Erythroblast (primary cell): ENCODE data around the gene BCL2L11.

Experiments
- DNase-seq, 2 experiments: peaks; one replicate each; lab custom pipeline; 2025; lab: John Stamatoyannopoulos, UW
- GATA1 ChIP-seq: IDR thresholded peaks from 2 replicates; pipeline ENCODE4 v1.6.1; 2011; ENCODE audit warnings: low read depth, mild to moderate bottlenecking, control low read depth, low read length, moderate library complexity
- POLR2A ChIP-seq: IDR thresholded peaks from 2 replicates; pipeline ENCODE4 v1.6.1; 2011; ENCODE audit warnings: mild to moderate bottlenecking, low read length

Gene BCL2L11

DNA sequence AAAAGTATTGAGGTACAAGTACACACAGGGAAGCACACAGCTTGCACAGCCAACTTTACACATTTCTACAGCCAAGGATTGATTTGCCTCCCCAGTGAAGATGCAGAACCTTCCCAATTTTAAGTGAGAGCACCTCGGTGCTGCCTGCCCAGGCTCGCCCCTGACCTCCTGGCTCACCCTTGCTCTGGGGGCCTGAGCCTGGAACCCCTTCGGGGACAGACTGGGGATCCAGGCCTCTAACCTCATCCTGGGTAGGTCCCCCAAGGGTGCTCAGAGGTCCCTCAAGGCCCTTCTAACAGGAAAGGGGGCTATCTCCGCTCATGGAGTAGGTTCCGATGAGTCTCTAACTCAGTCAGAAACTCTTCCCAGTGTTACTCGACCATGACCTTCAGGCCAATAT is 53.1 kb downstream of the BCL2L11 start:
- DNase-seq: no peak
- no peak for TF ChIP-seq POLR2A
- no peak for TF ChIP-seq GATA1

- DNase-seq: no peak
- TF ChIP-seq POLR2A: no peak
- TF ChIP-seq GATA1: no peak
Observed at GRCh38 chr2:111175615-111176014, 54.9 kb downstream of the BCL2L11 start.

DNA sequence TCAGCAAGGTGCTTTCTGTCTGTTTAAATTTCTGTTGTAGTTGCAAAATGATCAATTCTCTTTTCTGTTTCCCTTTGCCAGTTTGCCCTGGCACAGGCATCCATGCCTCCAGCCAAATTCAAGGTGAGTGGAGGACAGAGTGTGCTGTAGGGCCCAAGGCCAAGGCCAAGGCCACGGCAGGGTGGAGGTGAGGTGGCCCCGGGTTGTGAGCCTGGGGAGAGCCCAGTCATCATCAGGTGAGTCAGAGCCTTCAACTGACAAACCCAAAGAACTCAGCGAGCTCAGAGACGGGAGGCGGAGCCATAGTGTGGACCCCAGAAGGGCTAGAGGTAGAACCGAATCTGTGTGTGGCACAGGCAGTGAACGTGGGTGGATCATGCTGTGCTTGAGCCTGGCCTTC is 55.7 kb downstream of the BCL2L11 start:
- no peak for DNase-seq
- no peak for TF ChIP-seq GATA1
- TF ChIP-seq POLR2A: no peak

DNA sequence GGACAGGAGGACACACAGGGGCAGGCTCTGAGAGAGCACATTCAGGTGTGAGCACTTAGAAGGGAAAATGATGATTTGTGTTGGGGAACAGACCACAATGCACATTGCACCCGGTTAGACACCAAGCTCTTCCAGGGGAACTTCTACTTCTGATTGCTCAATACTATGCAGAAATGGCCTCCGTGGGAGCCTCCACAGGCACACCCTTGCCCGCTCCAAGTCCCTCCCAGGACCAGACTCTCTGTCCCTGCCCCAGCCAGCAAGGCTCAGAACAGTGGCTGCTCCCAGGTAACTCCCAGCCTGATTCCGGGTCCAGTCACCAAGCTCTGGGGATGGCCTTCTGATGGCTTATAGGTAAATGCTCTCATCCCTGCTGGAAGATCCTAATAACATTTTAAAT is 56.2 kb downstream of the BCL2L11 start:
- TF ChIP-seq GATA1 (no peak), POLR2A (no peak)
- no peak for DNase-seq

GRCh38 chr2:111178296-111178695 is 57.6 kb downstream of the BCL2L11 start:
- TF ChIP-seq POLR2A: no peak
- no peak for DNase-seq

- no peak for DNase-seq
Observed at GRCh38 chr2:111178730-111179405, 58.2 kb downstream of the BCL2L11 start.

GRCh38 chr2:111182121-111182520 is 61.4 kb downstream of the BCL2L11 start:
- peak; percentile 85 to 91 for DNase-seq
- no peak for TF ChIP-seq GATA1
- peak; percentile 15 for TF ChIP-seq POLR2A

More at GRCh38 chr2:111178730-111179405, 58.2 kb downstream of the BCL2L11 start:
- no peak for TF ChIP-seq POLR2A
- no peak for TF ChIP-seq GATA1

DNA sequence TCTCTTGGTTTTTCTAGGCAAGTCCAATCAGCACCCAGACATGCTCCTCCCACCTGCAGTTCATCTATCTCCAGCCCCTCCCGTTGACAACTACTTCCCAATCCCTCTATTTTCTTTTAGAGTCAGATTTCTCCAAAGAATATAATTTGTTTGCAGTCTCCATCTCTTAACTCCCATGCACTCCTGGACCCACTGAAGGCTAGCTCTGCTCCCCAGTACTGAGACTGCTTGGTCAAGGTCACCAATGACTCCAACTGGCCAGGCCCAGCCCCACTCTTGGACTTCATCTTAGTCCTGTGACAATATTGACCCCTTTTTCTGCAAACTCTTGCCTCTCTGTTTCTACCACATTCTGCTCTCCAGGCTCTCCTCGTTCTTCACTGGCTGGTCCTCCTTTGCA is 62.0 kb downstream of the BCL2L11 start:
- no peak for DNase-seq
- TF ChIP-seq POLR2A: no peak
- no peak for TF ChIP-seq GATA1

GRCh38 chr2:111184725-111185310 is 64.1 kb downstream of the BCL2L11 start:
- TF ChIP-seq POLR2A (no peak), GATA1 (no peak)
- DNase-seq: no peak

DNA sequence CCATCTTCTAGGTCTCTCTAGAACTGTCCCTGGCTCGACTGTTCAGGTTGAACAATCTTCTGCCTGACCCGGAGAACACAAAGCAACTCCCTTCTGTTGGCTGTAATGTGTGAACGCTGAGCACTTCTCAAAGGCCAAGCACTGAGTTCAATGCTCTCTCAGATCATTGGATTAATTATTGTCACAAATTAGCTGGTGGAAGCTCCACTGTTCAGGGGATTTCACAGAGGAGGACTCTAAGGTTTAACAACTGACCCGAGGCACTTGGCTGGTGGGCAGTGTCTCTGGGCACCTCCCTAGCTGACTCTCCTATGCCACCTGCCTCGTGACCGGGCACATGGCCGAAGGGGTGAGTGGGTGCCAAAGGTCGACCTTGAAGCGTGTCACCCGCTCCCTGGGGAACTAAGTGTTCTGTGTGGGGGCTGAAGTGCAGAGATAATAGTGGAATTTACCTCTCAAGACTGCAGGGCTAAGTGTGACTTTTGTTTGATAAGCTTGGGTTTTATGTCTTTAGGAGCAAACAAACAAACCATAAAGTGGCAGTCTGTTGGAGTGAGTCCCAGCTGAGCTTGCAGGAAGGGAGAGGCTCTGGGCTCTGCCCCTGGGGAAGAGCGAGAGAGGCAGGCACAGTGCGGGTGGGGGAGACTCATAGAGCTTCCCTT is 64.8 kb downstream of the BCL2L11 start:
- TF ChIP-seq GATA1 (no peak), POLR2A (no peak)
- peak in 1 of 2 experiments; percentile 28 for DNase-seq

GRCh38 chr2:111186121-111186715 is 65.5 kb downstream of the BCL2L11 start:
- TF ChIP-seq POLR2A: no peak
- DNase-seq: peak in 1 of 2 experiments; percentile 31

GRCh38 chr2:111186933-111187332 is 66.2 kb downstream of the BCL2L11 start:
- no peak for TF ChIP-seq POLR2A
- no peak for TF ChIP-seq GATA1
- DNase-seq: no peak

- TF ChIP-seq POLR2A (no peak), GATA1 (no peak)
- no peak for DNase-seq
Observed at GRCh38 chr2:111188681-111189080, 68.0 kb downstream of the BCL2L11 start.

GRCh38 chr2:111189106-111189505 is 68.4 kb downstream of the BCL2L11 start:
- no peak for DNase-seq
- TF ChIP-seq POLR2A (no peak), GATA1 (no peak)
